ENCODE results near the gene HOXA6. TPM values are rescaled to one million over a fixed set of nuclear protein-coding genes. Genes with fewer than 3 reads are reported as not detected.

Gene HOXA6
- total RNA-seq, 1 donor from 2014 or later: 0.80 TPM

DNA sequence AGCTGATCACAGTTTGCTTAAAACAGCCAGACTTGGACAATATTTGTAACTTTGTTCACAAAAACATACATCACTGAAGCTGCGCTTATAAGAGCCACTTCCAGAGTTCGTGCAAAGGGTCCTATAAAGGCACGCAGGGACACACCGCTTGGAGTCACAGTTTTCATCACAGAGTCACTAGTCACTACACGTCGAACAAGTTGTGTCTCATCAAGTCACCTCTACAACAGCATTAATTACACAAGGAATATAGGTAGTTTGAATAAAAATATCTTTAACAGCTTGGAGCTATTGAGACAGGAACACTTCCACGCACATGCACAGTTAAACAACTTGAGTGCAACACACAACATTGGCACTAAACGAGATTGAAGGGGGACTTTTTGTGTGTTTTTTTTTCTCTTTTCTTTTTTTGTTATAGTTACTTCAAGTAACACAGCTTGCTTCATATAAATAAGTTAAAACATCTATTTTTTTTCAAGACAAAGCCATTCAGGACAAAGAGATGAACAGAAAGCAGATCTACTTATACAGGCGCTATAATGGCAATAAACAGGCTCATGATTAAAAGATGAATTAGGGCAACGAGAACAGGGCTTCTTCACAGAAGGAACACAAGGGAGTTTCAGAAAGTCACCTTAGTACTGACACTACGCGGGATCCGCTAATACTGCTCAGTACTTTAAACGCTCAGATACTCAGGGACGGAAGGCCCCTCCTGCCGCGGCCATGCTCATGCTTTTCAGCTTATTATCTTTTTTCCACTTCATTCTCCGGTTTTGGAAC lies 6.2 kb downstream of the HOXA6 start:
- DNase-seq (ENCODE audit: low read depth): no peak

GRCh38 chr7:27140126-27140857 lies 7.3 kb downstream of the HOXA6 start:
- no peak for DNase-seq (ENCODE audit: low read depth)

- no peak for DNase-seq (ENCODE audit: low read depth)
Measured at GRCh38 chr7:27139334-27140125, 8.0 kb downstream of the HOXA6 start.

GRCh38 chr7:27138985-27139333 lies 8.6 kb downstream of the HOXA6 start:
- DNase-seq (ENCODE audit: low read depth): no peak

- no peak for DNase-seq (ENCODE audit: low read depth)
Measured at GRCh38 chr7:27138472-27138871, 9.1 kb downstream of the HOXA6 start.

DNA sequence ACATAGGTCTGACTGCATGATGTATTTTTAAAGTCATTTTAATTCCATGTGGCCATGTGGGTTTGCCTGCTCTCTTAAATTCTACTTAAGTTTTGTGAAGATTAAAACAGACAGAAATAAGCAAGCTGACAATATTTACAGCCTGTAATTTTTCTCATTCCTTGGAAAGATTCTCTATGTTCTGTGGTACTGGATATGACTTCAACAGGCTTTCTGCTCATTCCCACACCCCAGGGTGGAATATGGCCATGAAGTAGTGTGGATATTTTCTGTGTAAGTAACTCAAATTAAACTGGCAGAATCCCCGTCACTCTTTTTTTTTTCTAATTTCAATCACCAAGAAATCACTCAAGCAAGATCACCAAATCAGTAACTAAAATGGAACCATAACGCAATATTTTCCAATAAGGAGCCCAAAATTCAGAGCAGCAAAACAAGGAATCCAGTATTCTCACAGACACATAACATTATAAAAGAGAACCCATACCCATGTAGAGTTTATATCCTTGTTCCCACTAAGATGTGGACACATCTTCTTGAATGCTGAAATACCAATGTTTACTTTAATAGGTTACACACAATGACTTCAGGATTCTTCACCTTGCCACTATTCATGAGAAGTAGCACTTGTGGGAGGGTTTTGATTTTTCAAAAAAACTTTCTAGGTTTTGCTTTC lies 9.8 kb downstream of the HOXA6 start:
- DNase-seq (ENCODE audit: low read depth): no peak

- DNase-seq (ENCODE audit: low read depth): peak; percentile 79
Measured at GRCh38 chr7:27134392-27134791, 13.2 kb downstream of the HOXA6 start.

- DNase-seq (ENCODE audit: low read depth): no peak
Measured at GRCh38 chr7:27133409-27134231, 14.0 kb downstream of the HOXA6 start.

GRCh38 chr7:27132978-27133377 lies 14.6 kb downstream of the HOXA6 start:
- no peak for DNase-seq (ENCODE audit: low read depth)

- DNase-seq (ENCODE audit: low read depth): no peak
Measured at GRCh38 chr7:27132214-27132613, 15.4 kb downstream of the HOXA6 start.

DNA sequence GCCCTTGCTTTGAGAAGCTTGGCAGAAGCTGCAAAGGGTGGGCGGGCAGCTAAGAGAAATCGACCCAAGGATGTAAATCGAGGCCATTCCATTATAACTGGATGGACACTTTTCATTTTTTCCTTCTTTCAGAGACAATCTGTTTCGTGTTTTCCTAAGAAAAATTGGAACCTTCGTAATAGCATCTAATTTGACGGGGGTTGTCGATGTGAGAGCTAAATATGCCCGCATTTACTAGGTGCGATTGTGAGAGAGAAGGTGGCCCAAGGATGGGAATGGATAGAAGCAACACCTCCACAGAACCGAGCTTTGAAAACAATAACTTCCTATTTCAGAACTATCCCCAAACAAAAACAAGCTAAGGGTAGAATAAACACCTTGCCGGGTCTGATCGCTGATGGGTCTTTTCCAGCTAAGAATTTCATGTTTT lies 16.2 kb downstream of the HOXA6 start:
- DNase-seq (ENCODE audit: low read depth): no peak

GRCh38 chr7:27130540-27131389 lies 16.8 kb downstream of the HOXA6 start, which contains the start of gene HOXA4:
TSS of gene HOXA4 (minus strand) at chr7:27130757. CDS start at chr7:27130733, 24 bp downstream.
- peak; percentile 97 for DNase-seq (ENCODE audit: low read depth)

GRCh38 chr7:27129729-27130539 lies 17.6 kb downstream of the HOXA6 start:
- DNase-seq (ENCODE audit: low read depth): peak; percentile 81

- no peak for DNase-seq (ENCODE audit: low read depth)
Measured at GRCh38 chr7:27128776-27129728, 18.5 kb downstream of the HOXA6 start.

GRCh38 chr7:27128034-27128433 lies 19.5 kb downstream of the HOXA6 start:
- peak; percentile 82 for DNase-seq (ENCODE audit: low read depth)

DNA sequence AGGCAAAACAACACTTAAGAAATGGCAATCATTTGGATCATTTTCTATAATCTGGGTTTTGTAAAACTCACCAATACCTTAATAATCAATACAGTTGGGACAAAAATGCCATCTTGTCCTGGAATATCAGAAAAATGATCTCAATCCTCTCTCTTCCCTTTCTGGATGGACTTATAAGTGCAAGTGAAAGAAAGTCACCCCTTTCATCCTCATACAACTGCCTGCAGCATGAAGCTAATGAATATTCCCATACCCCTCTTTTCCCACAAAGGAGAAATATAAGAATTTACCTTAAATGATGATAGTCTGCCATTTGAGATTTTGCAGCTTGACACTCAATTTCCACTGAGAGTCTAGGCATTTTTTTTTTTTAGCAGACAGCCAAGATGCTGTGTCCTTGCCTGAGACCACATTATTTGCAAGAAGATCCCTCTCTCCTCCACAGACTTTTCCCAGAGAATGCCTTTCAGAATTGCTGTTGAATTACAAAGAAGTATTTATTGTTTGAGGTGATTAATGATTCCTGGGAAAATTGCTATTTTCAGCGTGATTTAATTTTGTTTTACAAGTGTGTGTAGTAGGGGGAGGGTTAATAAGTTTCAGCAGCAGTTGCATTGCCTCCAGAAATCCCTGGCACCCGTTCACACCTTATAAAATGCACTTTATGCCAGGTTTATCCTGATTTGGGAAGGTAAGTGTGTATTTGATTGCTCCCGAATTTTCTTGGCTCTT lies 20.8 kb downstream of the HOXA6 start:
- no peak for DNase-seq (ENCODE audit: low read depth)

GRCh38 chr7:27125986-27126394 lies 21.6 kb downstream of the HOXA6 start:
- no peak for DNase-seq (ENCODE audit: low read depth)
